ENCODE results near the gene ZNF593.

The ZNF593 gene

GRCh38 chr1:26182383-26182696 is 12.6 kb downstream of the ZNF593 start:
- no peak overlapping the region for H3K4me3 ChIP-seq (ENCODE audit: low read depth, low read length)
- DNase-seq (ENCODE audit: low read depth): no peak
- TF ChIP-seq, protein P1, sequence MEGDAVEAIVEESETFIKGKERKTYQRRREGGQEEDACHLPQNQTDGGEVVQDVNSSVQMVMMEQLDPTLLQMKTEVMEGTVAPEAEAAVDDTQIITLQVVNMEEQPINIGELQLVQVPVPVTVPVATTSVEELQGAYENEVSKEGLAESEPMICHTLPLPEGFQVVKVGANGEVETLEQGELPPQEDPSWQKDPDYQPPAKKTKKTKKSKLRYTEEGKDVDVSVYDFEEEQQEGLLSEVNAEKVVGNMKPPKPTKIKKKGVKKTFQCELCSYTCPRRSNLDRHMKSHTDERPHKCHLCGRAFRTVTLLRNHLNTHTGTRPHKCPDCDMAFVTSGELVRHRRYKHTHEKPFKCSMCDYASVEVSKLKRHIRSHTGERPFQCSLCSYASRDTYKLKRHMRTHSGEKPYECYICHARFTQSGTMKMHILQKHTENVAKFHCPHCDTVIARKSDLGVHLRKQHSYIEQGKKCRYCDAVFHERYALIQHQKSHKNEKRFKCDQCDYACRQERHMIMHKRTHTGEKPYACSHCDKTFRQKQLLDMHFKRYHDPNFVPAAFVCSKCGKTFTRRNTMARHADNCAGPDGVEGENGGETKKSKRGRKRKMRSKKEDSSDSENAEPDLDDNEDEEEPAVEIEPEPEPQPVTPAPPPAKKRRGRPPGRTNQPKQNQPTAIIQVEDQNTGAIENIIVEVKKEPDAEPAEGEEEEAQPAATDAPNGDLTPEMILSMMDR (IDR thresholded peaks at IDR 0.05; ENCODE audit: low read depth, low read length): no peak
- no peak for TF ChIP-seq MYC (IDR thresholded peaks at IDR 0.05; ENCODE audit: low read depth, low read length)
- no peak for TF ChIP-seq POLR2A (IDR thresholded peaks at IDR 0.05; ENCODE audit: extremely low read depth, insufficient read length)
- no peak for TF ChIP-seq MAX (IDR thresholded peaks at IDR 0.05; ENCODE audit: low read depth, low read length)

- TF ChIP-seq POLR2A (IDR thresholded peaks at IDR 0.05; ENCODE audit: extremely low read depth, insufficient read length) (no peak), MYC (IDR thresholded peaks at IDR 0.05; ENCODE audit: low read depth, low read length) (no peak), MAX (IDR thresholded peaks at IDR 0.05; ENCODE audit: low read depth, low read length) (no peak)
- TF ChIP-seq, protein P1 (IDR thresholded peaks at IDR 0.05; ENCODE audit: low read depth, low read length): no peak
- no peak for DNase-seq (ENCODE audit: low read depth)
- no peak overlapping the region for H3K4me3 ChIP-seq (ENCODE audit: low read depth, low read length)
Observed at GRCh38 chr1:26184086-26184485, 14.4 kb downstream of the ZNF593 start.

DNA sequence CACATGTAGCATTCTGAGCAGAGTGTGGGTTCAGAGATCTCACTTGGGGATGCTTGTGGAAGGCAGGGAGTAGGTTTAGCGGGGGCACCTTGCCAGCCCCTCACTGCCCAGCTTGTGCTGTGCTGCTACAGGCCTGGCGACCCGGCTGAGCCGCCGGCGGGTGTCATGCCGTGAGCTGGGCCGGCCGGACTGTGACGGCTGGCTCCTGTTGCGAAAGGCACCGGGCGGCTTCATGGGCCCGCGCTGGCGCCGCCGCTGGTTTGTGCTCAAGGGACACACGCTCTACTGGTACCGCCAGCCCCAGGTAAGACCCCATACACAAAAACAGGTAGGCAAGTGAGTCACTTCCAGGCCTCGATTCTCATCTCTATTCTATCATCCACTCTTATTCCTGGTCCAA is 15.2 kb downstream of the ZNF593 start:
- no peak for DNase-seq (ENCODE audit: low read depth)

DNA sequence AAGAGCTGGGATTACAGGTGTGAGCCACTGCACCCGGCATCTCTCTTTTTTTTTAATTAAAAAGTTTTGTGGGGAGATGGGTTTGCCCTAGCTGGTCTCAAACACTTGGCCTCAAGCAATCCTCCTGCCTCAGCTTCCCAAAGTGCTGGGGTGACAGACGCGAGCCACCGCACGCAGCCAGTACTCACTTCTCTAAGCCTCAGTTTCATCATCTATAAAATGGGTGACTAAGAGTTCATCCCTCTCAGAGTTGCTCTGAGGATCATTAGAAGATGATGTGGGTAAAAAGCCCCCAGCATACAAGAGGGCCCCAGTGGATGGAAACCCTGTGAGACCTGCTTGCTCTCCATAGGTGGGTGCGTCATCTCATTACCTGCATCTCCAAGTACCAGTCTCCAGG is 18.2 kb downstream of the ZNF593 start:
- TF ChIP-seq, protein P1 (IDR thresholded peaks at IDR 0.05; ENCODE audit: low read depth, low read length): no peak
- TF ChIP-seq POLR2A (IDR thresholded peaks at IDR 0.05; ENCODE audit: extremely low read depth, insufficient read length) (no peak), MAX (IDR thresholded peaks at IDR 0.05; ENCODE audit: low read depth, low read length) (no peak), MYC (IDR thresholded peaks at IDR 0.05; ENCODE audit: low read depth, low read length) (no peak)
- DNase-seq (ENCODE audit: low read depth): no peak
- no peak overlapping the region for H3K4me3 ChIP-seq (ENCODE audit: low read depth, low read length)

More for the DNA sequence above, 15.2 kb downstream of the ZNF593 start:
- no peak overlapping the region for H3K4me3 ChIP-seq (ENCODE audit: low read depth, low read length)
- TF ChIP-seq MAX (IDR thresholded peaks at IDR 0.05; ENCODE audit: low read depth, low read length) (no peak), POLR2A (IDR thresholded peaks at IDR 0.05; ENCODE audit: extremely low read depth, insufficient read length) (no peak), MYC (IDR thresholded peaks at IDR 0.05; ENCODE audit: low read depth, low read length) (no peak)
- TF ChIP-seq, protein P1 (IDR thresholded peaks at IDR 0.05; ENCODE audit: low read depth, low read length): no peak

- DNase-seq (ENCODE audit: low read depth): no peak
- H3K4me3 ChIP-seq (ENCODE audit: low read depth, low read length): no peak overlapping the region
- TF ChIP-seq, protein P1 (IDR thresholded peaks at IDR 0.05; ENCODE audit: low read depth, low read length): no peak
- TF ChIP-seq MAX (IDR thresholded peaks at IDR 0.05; ENCODE audit: low read depth, low read length) (no peak), POLR2A (IDR thresholded peaks at IDR 0.05; ENCODE audit: extremely low read depth, insufficient read length) (no peak), MYC (IDR thresholded peaks at IDR 0.05; ENCODE audit: low read depth, low read length) (no peak)
Observed at GRCh38 chr1:26188477-26188876, 18.8 kb downstream of the ZNF593 start.

DNA sequence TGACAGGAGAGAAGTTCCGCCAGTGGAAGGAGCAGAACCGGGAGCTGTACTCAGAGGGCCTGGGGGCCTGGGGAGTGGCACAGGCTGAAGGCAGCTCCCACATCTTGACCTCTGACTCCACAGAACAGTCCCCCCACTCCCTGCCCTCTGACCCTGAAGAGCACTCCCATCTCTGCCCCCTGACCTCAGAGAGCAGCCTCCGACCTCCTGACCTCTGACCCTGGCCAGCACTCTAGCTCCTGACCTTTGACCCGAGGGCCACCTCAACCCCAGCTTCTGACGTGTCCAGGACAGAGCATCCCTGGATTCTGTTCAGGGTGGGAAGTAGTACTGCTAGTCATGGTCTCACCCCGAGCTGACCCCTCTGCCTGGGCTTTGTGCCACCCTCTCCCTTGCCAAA is 19.6 kb downstream of the ZNF593 start:
- no peak overlapping the region for H3K4me3 ChIP-seq (ENCODE audit: low read depth, low read length)
- TF ChIP-seq MYC (IDR thresholded peaks at IDR 0.05; ENCODE audit: low read depth, low read length) (no peak), POLR2A (IDR thresholded peaks at IDR 0.05; ENCODE audit: extremely low read depth, insufficient read length) (no peak), MAX (IDR thresholded peaks at IDR 0.05; ENCODE audit: low read depth, low read length) (no peak)
- TF ChIP-seq, protein P1 (IDR thresholded peaks at IDR 0.05; ENCODE audit: low read depth, low read length): no peak
- no peak for DNase-seq (ENCODE audit: low read depth)

Measured in NB4 (cell line).